Thyroid gland (tissue), 4 donors: ENCODE results near the gene DDI1.

ENCODE experiments used
- CTCF ChIP-seq, 6 experiments: fragments of 200-600 bp in 3 of 6; fragments of 450-650 bp in 3 of 6; sonication (generic) in 3 of 6; IDR thresholded peaks; one replicate each; pipeline ENCODE4 v1.5.1; 2016 to 2019; ENCODE audit warnings: antibody characterized with exemption in 6 of 6, mild to moderate bottlenecking in 2 of 6, inconsistent platforms in 1 of 6, moderate library complexity in 1 of 6
- POLR2A ChIP-seq, 2 donors: fragments of 450-650 bp; IDR thresholded peaks; one replicate each; pipeline ENCODE4 v1.6.1; 2017; ENCODE audit warnings: antibody characterized with exemption in 2 of 2, mild to moderate bottlenecking in 2 of 2, moderate library complexity in 1 of 2

DNA sequence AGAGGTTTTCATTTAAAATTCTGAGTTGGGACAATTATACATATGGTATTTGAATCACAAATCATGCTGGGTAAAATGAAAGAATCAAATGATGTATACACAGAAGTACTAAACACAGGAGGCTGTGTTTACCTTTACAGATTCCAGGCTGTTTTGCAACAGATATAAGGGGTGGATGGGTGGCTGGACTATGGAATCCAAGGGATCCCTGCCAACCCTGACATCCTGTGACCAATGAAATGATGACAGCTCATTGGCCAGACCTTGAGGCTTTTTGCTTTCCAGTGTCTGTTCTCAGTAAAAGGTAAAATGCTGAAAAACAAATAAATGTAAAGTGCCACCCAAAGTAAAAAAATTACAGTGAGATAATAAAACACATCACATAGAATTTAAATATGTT, 3.3 kb upstream of the DDI1 start:
- TF ChIP-seq CTCF (IDR thresholded peaks at IDR 0.05) (no peak), POLR2A (IDR thresholded peaks at IDR 0.05) (no peak)
